ENCODE data around the gene KDSR.

- no peak for TF ChIP-seq RAD21 (IDR thresholded peaks at IDR 0.05)
- no peak for TF ChIP-seq CTCF (IDR thresholded peaks at IDR 0.05; ENCODE audit: low read depth, low read length, missing input control)
- TF ChIP-seq MAX (IDR thresholded peaks at IDR 0.05), result no peak
- TF ChIP-seq HNF4G (IDR thresholded peaks at IDR 0.05), result no peak
These were observed 84.2 kb downstream of the KDSR start for GRCh38 chr18:63282793-63283192.

Measured in liver (tissue), 3 donors.